ENCODE measurements around the gene RNF8.
"Not testable (repeated sequence)": the region's sequence is repeated elsewhere in the genome, so short reads cannot be mapped to it uniquely, and the experiment has no call there.

Gene RNF8

DNA sequence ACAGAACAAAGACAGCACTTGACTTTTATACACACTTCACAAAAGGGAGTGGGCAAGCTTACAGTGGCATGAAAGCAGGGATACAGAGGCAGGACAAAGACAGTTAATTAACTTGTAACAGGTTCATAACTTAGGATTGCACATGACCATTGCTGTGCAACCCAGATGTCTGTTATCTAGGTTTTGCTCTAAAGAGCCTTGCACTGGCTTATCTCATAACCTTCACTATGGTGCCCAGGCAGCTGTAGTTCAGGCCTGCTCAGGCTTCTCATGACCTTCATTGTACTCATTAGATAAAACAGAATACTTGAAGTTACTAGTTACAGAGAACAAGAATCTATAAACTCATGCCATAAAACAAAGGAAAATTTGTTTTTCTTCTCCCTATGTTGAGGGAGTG, 47.9 kb downstream of the RNF8 start:
- DNase-seq = not testable (repeated sequence)

DNA sequence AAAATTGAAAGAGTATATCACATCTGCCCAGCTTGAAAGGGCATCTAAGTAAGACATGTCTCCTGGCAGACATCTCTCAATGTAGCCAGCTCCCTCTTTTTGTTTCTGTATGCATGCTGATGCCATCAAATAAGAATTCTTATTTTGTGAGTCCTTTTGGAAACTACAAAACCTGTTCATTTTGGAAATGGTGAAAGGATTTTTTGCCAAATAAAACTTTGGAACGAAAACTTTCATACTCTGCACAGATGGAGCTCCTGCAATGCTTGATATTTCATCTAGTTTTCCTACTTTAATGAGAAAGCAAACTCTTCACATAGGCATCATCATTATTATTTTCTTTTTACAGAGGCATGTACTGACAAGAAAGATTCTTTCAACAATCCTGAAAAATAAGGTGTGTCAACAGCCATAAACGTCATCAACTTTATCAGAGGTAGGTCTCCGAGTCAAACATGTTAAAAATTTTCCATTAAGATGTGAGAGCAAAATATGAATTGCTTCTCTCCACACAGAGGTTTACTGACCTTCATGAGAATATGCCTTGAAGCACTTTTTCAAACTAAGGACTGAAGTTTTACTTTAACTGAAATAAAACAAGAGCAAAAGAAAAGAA, 53.1 kb downstream of the RNF8 start:
- no peak for DNase-seq

DNA sequence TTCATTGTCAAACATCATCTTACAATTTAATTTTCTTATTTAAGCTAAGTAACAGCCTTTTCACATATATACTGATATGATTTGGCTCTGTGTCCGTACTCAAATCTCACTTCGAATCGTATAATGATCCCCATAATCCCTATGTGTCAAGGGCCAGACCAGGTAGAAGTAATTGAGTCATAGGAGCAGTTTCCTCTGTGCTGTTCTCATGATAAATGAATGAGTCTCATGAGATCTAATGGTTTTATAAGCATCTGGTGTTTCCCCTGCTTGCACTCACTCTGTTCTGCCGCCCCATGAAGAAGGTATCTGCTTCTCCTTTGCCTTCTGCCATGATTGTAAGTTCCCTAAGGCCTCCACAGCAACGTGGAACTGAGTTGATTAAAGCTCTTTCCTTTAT, 54.2 kb downstream of the RNF8 start:
- DNase-seq = no peak

DNA sequence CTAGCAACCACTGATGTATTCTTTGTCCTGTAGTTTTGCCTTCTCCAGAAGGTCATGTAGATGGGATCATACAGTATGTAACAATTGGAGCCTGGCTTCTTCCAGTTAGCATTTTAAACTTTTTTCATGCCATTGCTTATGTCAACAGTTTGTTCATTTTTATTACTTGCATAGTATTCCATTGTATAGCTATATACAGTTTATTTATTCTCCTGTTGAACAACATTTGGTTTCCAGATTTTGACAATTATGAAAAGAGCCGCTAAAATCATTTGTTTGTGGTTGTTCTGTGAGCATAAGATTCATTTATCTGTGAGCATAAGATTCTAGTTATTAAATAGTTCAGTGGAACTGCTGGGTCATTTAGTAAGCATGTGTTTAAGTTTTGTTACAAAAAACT, 55.7 kb downstream of the RNF8 start:
- no peak for DNase-seq

DNA sequence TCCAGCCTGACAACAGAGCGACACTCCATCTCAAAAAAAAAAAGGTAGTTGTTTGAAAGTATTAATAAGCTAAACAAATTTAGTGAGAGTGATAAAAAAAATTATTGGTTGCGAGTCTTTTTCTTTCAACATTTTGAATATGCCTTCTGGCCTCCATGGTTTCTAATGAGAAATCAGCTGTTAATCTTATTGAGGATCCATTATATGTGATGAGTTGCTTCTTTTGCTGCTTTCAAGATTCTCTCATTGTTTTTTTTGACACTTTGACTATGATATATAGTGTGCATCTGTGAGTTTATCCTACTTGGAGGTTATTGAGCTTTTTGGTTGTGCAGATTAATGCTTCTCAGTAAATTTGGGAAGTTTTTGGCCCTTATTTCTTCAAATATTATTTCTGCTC, 63.6 kb downstream of the RNF8 start:
- DNase-seq = no peak

DNA sequence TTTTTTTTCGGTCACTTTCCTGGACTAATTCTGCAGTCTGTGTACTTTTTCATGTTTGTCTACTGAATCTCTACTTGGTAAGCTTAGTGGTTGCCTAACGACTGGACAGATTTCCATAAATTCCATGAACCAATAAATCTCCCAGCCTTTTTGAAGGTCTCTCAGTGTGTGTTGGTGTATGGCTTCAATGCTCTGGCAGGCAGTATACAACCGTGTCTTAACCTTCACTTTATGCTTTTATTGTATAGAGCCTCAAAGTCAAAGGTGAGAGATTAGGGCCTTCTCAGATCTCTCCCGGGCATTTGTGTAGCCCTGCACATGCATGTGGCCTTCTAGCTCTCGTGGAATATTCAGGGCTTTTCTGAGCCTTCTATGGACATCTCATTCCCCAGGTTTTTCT, 64.9 kb downstream of the RNF8 start:
- no peak for DNase-seq

DNA sequence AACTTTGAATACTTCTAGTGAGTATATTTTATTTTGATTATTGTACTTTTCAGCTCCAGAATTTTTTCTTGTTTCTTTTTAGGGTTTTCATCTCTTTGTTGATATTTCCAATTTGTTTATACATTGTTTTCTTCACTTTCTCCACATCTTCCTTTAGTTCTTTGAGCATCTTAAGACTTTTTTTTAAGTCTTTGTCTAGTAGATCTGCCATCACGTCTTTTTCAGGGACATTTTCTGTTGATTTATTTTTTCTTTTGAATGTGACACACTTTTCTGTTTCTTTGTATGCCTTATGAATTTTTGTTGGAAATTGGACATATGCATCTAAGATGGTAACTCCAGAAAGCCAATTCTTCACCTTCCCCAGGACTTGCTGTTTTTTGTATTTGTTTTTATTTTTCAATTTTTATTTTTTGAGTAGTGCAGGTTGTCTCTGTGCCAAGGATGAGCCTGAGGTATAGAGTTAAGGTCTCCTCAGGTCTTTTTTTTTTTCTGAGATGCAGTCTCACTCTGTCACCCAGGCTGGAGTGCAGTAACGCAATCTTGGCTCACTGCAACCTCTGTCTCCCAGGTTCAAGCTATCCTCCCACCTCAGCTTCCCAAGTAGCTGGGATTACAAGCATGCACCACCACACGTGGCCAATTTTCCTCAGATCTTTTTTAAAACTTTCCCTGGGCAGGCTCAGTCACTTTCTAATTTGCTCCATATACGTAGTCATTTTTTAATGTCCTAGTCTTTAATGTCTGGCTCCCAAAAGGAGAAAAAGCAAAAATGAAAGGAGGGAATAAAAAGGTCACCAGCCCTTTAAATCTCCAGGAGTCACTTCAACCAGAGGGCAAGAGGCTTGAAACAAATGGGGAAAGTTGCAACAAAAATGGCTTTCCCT, 72.5 kb downstream of the RNF8 start:
- no peak for DNase-seq

DNA sequence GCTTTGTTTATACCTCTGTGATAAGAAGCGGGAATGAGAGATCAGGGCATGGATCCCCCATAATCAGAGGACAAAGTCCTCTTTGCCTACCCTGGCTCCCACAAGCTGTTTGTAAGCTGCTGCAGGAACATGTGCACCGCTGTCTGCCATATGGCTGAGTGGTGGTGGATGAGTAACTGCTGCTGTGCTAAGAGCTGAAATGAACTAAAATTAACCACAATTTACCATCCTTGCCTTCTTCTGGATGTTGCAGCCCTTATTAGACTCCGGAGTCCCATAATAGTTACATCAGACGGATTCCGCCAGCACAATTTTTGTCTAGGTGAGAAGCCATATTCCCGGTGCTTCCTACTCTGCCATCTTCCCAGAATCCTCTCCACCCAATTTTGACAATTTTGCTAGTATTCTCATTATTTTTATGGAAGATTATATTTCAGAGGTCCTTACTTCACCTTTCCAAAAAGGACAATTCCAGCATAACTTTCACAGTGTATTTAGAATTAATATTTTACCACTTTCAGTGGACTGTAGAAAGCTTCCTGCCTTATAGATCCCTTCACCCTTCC, 73.2 kb downstream of the RNF8 start:
- no peak for DNase-seq

DNA sequence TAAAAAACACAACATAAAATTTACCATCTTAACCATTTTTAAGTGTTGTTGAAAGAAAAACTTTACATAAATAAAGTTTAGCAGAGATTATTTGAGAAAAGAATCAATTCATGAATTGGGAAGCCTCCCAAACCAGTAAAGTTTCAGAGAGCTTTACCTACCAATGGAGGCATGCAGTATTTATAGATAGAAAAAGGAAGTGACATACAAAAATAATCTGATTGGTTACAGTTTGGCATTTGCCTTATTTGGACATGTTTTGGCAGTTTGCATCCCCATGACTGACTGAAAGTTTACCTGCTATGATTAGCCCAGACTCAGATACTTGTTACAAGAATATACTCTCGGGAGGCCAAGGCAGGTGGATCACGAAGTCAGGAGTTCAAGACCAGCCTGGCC, 75.6 kb downstream of the RNF8 start:
- no peak for DNase-seq

DNA sequence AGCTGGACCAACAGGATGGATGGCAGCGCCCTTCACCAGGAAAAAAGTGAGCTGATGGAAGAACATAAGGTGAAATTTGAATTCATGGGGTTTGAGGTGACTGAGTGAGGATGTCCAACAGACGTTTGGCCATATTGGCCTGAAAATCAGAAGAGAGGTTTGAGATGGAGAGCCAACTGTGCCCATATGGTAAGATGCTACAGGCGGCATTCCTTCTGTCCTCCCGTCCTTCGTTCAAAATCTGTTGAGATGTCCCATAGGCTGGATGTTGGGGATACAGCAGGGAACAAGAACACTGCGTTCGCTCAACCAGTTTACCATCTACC, 78.8 kb downstream of the RNF8 start:
- no peak for DNase-seq

DNA sequence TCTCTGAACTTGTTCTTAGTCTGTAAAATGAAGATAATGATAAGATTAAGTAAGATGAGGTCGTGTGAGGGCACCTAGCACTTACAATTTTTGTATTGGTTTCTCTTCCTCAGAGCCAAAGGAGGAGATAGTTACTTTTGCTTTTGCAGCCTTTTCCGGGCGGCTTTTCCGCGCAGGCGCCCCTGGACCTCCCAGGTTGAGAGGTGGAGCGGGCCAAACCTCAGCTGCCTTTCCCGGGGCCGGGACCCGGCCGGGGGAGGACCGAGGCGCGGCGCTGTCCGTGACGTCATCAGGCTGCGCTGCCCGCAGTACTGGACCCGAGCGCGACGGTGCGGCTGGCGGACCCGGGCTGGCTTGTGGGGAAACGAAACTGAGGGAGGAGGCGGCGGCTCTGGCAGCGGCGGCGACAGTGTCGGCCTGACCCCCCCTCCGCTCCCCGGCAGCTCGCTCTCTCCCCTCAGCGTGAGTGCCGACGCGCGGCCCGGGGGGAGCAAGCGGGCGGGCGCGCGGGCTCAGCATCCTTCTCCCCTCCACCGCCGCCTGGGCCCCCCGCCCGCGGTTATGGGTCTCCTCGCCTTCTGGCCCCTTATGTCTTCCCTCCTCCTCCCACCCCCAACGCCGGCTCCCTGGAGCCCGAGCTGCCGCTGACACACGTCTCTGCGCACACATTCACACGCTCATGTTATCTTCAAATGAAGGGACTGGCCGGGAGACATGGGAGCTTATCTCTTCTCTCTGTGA, 79.3 kb downstream of the RNF8 start, which contains the start of gene CMTR1:
Gene CMTR1, plus strand, starts transcription at position 306 of the 741 bp plus-strand sequence. CDS start 2,409 bp downstream, outside the sequence.
- peak; percentile 96 to 99 (median 97) for DNase-seq

DNA sequence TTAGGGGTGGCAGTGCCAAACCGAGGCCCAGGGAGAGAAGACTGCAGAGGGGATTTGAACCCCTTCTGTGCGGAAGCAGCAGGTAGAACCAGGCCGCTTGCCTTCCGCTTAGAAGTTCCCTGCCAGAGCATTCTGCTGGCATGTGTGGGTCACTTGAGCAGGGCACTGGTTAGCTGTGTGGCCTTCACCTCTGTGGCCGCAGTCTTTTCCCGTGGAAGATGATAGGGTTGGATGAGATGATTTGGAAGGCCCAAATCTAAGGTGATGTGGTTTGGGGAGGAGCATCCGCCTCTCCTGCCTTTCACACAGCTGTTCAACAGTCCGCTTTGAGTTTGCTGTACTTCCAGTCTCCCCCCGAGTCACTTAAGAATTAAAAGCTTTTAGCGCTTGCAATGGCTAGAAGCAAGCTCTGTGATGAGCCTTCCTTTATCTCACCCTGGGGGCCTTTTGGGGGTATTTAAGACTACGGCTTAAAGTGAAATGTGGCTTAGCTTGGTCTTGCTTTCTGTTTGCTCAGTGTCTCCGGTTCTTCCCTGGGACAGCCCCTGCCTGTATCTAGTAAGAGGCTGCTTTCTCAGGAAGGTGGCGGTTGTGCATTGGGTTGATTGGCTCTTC, 80.0 kb downstream of the RNF8 start:
- DNase-seq = peak; percentile 18 to 41 (median 32)

DNA sequence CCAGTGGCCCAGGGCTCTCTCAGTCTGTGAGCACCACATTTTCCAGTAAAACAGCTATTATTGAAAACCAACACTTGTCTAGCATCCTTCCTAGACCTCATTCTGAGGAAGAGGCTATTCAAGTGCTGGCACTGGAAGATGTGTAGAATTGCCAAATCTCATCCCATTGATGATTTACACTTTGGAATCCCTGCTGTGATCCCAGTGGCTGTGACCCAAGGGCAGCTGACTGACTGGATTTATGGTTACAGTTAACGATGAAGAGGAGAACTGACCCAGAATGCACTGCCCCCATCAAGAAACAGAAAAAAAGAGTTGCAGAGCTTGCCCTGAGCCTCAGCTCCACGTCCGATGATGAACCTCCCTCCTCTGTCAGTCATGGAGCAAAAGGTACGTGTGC, 81.6 kb downstream of the RNF8 start:
- no peak for DNase-seq

DNA sequence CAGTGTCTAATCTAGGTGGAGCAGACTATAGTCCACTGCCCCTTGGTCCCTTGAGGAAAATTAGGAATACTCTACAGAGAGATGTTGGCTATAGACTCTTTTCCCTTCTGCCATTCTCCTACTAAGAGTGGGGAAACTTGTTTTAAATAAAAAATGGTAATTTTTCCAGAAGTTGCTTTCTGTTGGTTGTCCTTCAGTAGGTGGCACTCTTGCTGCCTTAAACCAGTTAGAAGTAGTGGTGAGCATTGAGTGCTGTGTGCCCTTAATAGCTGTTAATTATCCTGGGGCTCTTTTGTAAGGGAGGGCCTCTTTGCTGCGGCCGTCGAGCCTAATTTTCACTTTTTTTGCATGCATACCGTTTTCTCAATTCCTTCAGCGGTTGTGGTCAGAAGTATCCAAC, 82.0 kb downstream of the RNF8 start:
- DNase-seq = no peak

DNA sequence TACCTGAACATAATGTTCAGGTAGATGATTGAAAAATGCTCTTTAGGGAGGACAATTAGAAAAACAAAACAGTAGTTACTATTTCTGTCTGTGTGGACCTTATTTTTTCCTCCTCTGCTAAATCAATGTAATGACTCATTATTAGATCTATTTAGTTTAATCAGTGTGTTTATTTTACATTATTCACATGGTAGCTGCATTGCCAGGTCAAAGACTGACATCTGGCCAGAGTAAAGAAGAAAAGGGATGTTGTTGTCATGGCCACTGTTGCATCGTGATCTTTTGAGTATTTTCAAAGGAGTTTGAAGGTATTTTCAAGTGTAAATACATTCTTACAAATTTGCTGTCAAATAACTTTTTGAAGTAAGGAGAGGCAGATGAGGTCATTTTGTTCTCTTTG, 85.1 kb downstream of the RNF8 start:
- DNase-seq = no peak

DNA sequence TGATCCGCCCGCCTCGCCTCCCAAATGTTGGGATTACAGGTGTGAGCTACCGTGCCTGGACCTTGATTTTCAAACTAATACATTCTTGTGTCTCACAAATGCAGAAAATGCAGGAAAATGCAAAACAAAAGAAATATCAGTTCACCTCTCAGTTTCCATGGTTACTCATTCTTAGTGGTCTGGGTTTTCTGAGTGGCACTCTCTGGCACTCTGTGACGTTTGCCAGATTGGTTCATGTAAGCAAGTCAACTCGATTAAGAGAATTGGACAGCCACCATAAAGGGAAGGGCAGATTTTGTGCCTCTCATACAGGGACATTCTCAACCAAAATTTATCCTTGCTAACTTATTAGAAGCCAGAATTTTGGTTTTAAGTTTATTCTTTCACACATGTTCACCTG, 87.9 kb downstream of the RNF8 start:
- DNase-seq = no peak

DNA sequence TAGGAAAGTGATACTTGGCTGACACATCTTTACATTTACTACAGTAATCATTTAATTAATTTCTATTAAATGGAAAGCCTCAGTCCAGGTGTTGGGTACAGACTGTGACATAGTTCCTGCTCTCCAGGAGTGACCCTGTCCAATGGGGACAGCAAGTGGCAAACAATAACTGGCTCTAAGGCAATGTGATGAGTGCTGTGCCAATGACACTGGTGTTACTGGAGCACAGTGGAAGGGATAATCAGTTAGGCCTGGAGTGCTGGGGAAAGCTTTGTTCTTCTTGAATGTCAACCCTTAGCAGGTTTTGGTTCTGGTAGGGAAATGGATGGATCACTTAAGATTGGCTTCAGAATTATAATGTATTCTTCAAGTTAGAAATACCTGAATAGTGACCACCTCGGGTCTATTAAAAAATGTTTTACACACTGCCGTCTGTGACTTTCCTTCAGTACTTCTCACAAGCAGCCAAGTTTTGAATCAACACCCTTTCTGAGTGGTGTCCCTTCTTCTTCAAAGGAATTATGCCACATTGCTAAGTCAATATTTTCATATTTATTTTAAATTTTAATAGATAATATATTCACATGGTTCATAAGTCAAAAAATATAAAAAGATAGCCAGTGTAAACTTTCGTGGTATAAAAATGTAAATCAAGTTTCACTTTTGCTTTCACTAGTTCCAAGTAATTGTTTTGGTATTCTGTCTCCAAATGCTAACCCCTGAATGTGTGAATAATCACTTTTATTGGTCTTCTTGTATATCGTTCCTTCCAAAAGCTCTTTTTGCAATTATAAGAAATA, 88.8 kb downstream of the RNF8 start:
- DNase-seq = no peak

DNA sequence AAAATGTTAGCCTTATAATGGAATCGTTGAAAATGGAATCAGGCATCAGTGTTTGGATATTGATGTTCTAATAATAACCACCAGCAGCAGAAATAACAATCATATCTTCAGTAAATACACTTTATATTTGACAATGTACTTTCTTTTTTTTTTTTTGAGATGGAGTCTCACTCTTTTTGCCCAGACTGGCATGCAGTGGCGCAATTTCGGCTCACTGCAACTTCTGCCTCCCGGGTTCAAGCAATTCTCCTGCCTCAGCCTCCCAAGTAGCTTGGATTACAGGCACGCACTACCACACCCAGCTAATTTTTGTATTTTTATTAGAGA, 89.4 kb downstream of the RNF8 start:
- DNase-seq = not testable (repeated sequence)

All from suppressor macrophage (primary cell).